HEK293T (cell line): ENCODE results near the gene IFT25.

ENCODE experiments used
- CTCF ChIA-PET: fragments of 350-600 bp; formaldehyde crosslinking; extraction: SDS; loops from one replicate; lab custom pipeline; 2021; ENCODE audit warnings: antibody characterized with exemption, inconsistent platforms; lab: Yijun Ruan, JAX
- POLR2A ChIA-PET: fragments of 350-600 bp; formaldehyde crosslinking; extraction: SDS; loops from one replicate; lab custom pipeline; 2020; ENCODE audit warnings: antibody characterized with exemption, inconsistent platforms; lab: Yijun Ruan, JAX
- DNase-seq: peaks from one replicate; pipeline ENCODE4 v3.0.0; 2012; ENCODE audit warnings: mixed read lengths; ENCODE audit errors: extremely low spot score
- PKNOX1 ChIP-seq: fragments of 450-650 bp; IDR thresholded peaks from 2 replicates; pipeline ENCODE4 v1.6.1; 2016

IFT25 gene

GRCh38 chr1:53871773-53872484 lies 73.6 kb downstream of the IFT25 start:
- no peak for DNase-seq
- POLR2A ChIA-PET, result no interaction called here
- CTCF ChIA-PET, result interaction anchor here (0.6 to 3.1 kb wide), 4 partner anchors 10 to 88 kb away, joined by 4 to 8 read pairs (median 4); no protein-coding TSS in a partner anchor
- TF ChIP-seq PKNOX1, result no peak
